SU-DHL-6 (cell line): ENCODE results near the gene FOXRED1.
A peak's percentile ranks its signal among the peaks of the same experiment; 100 is the strongest.

ENCODE experiments used
- H2AFZ ChIP-seq: fragments of 200-600 bp; sonication (generic); 2 replicates; pipeline ENCODE4 v1.6.1; 2014; ENCODE audit warnings: low read depth, mild to moderate bottlenecking, moderate library complexity, mixed read lengths, antibody characterized with exemption, low read length; ENCODE audit not compliant: severe bottlenecking
- H3F3A ChIP-seq: fragments of 200-600 bp; shearing (Covaris generic); 2 replicates; pipeline ENCODE4 v1.6.0; 2016; ENCODE audit warnings: antibody characterized with exemption, mild to moderate bottlenecking; ENCODE audit not compliant: insufficient read depth
- H3K27ac ChIP-seq: fragments of 200-600 bp; sonication (generic); 2 replicates; pipeline ENCODE4 v1.5.1; 2016; ENCODE audit warnings: low read depth, mild to moderate bottlenecking, low read length, moderate library complexity, mixed read lengths
- H3K27me3 ChIP-seq: fragments of 200-600 bp; sonication (generic), shearing (Covaris generic); 2 replicates; pipeline ENCODE4 v1.6.0; 2014; ENCODE audit warnings: mild to moderate bottlenecking, low read length
- H3K36me3 ChIP-seq: fragments of 200-600 bp; sonication (generic); 2 replicates; pipeline ENCODE4 v1.6.1; 2014; ENCODE audit warnings: mild to moderate bottlenecking, low read length, mixed read lengths
- H3K4me2 ChIP-seq: fragments of 300-600, 200-600 bp; shearing (Covaris generic), sonication (generic); 2 replicates; pipeline ENCODE4 v1.6.0; 2014; ENCODE audit warnings: low read length, low read depth, mild to moderate bottlenecking; ENCODE audit not compliant: poor library complexity, severe bottlenecking
- H3K4me3 ChIP-seq: fragments of 200-600 bp; sonication (generic); 2 replicates; pipeline ENCODE4 v1.5.1; 2014; ENCODE audit warnings: antibody characterized with exemption, low read length, mild to moderate bottlenecking, mixed read lengths; ENCODE audit not compliant: insufficient read depth, poor library complexity, severe bottlenecking
- H3K79me2 ChIP-seq: fragments of 200-600 bp; sonication (generic); 2 replicates; pipeline ENCODE4 v1.6.1; 2014; ENCODE audit warnings: mild to moderate bottlenecking, low read length, moderate library complexity; ENCODE audit not compliant: insufficient read depth
- H3K9ac ChIP-seq: fragments of 200-600 bp; sonication (generic); 2 replicates; pipeline ENCODE4 v1.7.0; 2014; ENCODE audit warnings: mild to moderate bottlenecking, low read length
- H3K9me2 ChIP-seq: fragments of 200-600 bp; sonication (generic); replicated peaks from 2 replicates; pipeline ENCODE4 v1.6.1; 2014; ENCODE audit warnings: low read length; ENCODE audit not compliant: insufficient read depth
- H3K9me3 ChIP-seq: fragments of 200-600 bp; sonication (generic); 2 replicates; pipeline ENCODE4 v1.6.1; 2014; ENCODE audit warnings: low read length, mixed read lengths; ENCODE audit not compliant: insufficient read depth
- H4K20me1 ChIP-seq: fragments of 200-600 bp; sonication (generic); 2 replicates; pipeline ENCODE4 v1.6.1; 2014; ENCODE audit warnings: low read depth, mild to moderate bottlenecking, antibody characterized with exemption, low read length, moderate library complexity, mixed read lengths
- CTCF ChIP-seq: fragments of 200-600 bp; sonication (generic); IDR thresholded peaks from one replicate; pipeline ENCODE4 v1.5.1; 2017; ENCODE audit warnings: antibody characterized with exemption, mild to moderate bottlenecking, low read length, moderate library complexity; ENCODE audit not compliant: insufficient read depth, poor library complexity, severe bottlenecking
- EZH2phosphoT487 ChIP-seq: fragments of 200-600 bp; sonication (generic), shearing (Covaris generic); conservative IDR thresholded peaks from 2 replicates; pipeline ENCODE4 v1.6.1; 2018; ENCODE audit warnings: mild to moderate bottlenecking, antibody characterized with exemption, low read length, moderate library complexity, mixed read lengths

Gene FOXRED1

DNA sequence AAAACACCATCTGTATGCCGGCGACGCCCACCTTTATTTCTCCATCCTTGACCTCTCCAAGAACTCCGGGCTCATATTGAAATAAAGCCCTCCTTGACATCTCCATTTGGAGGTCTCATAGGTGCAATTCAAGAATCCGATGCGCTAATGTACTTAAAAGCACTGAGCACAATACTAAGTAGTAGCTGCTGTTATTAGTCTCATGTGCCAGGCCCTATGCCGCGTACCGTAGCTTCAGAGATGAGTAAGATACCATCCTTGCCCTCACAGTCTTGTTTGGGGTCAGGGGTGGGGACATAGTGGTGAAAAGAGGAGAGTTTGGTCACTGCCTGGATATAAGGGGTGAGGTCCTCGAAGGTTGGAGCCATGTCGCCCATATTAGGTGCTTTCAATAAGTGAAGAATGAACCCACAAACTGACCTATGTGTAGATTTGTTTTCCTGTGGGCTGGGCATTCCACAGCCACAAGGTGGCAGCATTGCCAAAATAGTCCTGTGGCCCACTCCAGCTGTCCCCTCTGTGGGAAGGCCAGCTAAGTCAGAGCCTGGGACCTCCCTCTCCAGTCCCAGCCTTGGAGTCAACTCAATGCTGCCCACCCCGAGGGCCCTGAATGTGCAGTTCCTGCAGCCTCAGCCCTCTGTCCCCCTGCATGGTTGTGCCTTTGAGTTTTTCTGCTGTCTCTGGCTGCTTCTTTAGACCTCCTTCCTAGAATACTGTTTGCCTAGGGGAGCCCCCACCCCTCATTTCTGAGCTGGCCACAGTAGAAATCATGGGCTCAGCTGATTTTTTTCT, 41.4 kb downstream of the FOXRED1 start:
- Histone ChIP-seq H3K27me3 (no peaks in the 10 kb centered on the region), H3K4me3 (no peak overlapping the region), H3F3A (no peaks in the 10 kb centered on the region), H3K9ac (no peak overlapping the region), H2AFZ (no peak overlapping the region), H3K79me2 (no peaks in the 10 kb centered on the region), H4K20me1 (no peaks in the 10 kb centered on the region), H3K27ac (no peak overlapping the region), H3K9me2 (no peaks in the 10 kb centered on the region), H3K4me2 (no peak overlapping the region), H3K36me3 (no peaks in the 10 kb centered on the region), H3K9me3 (no peaks in the 10 kb centered on the region)
- TF ChIP-seq EZH2phosphoT487 (no peak), CTCF (peak; percentile 34)

- H3K27me3 ChIP-seq: no peaks in the 10 kb centered on the region
- no peak overlapping the region for H3K27ac ChIP-seq
- TF ChIP-seq CTCF (no peak), EZH2phosphoT487 (no peak)
- no peaks in the 10 kb centered on the region for H3K36me3 ChIP-seq
- no peak overlapping the region for H2AFZ ChIP-seq
- no peak overlapping the region for H3K4me2 ChIP-seq
- no peaks in the 10 kb centered on the region for H3K9me3 ChIP-seq
- H3K9ac ChIP-seq: no peak overlapping the region
- H3K4me3 ChIP-seq: no peak overlapping the region
- no peaks in the 10 kb centered on the region for H3K79me2 ChIP-seq
- H3F3A ChIP-seq: no peaks in the 10 kb centered on the region
- no peaks in the 10 kb centered on the region for H4K20me1 ChIP-seq
- H3K9me2 ChIP-seq: no peaks in the 10 kb centered on the region
Measured at GRCh38 chr11:126310992-126311310, 42.0 kb downstream of the FOXRED1 start.

DNA sequence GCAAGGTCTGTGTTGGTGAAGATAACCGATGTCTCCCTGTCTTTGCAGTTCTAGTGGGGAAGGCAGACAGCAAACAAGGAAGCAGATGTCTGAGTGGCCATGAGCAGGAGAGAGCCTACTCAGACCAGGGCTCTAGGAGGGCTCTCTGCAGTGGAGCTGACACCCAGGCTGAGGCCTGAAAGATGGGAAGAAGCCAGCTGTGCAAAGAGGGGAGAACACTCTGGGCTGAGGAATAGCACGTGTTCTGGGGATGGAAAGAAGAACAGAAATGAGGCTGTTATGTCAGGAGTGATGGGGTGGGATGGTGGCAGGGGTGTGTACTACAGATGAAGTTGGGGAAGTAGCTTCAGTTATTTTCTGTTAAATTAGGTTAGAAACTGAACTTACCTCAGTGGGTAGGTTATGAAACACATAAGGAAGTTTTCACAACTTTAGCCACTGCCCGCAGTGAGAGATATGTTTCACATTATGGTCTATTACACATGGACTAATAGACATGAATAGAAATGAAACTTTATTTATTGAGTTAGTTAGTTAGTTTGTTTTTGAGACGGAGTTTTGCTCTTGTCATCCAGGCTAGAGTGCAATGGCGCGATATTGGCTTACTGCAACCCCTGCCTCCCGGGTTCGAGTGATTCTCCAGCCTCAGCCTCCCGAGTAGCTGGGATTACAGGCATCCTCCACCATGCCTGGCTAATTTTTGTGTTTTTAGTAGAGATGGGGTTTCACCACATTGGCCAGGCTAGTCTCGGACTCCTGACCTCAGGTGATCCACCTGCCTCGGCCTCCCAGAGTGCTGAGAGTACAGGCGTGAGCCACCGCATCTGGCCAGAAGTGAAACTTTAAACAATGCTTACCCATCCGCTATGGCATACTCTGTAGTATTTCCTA, 42.7 kb downstream of the FOXRED1 start:
- Histone ChIP-seq H3K4me3 (no peak overlapping the region), H3F3A (no peaks in the 10 kb centered on the region), H2AFZ (no peak overlapping the region), H3K4me2 (no peak overlapping the region), H3K79me2 (no peaks in the 10 kb centered on the region), H4K20me1 (no peaks in the 10 kb centered on the region), H3K9me3 (no peaks in the 10 kb centered on the region), H3K9ac (no peak overlapping the region), H3K36me3 (no peaks in the 10 kb centered on the region), H3K27me3 (no peaks in the 10 kb centered on the region), H3K9me2 (no peaks in the 10 kb centered on the region), H3K27ac (no peak overlapping the region)
- TF ChIP-seq EZH2phosphoT487: no peak
- TF ChIP-seq CTCF: no peak
